Urothelium cell line (cell line): ENCODE measurements around the gene RFTN1.

Experiments
- DNase-seq: peaks from one replicate; pipeline ENCODE4 v3.0.0; 2011; ENCODE audit warnings: low spot score, mixed read lengths
- FAIRE-seq: peaks from 2 replicates; lab custom pipeline; 2011; peaks lifted over from hg19 to GRCh38; lab: Jason Lieb, UNC

The RFTN1 gene

GRCh38 chr3:16335333-16335732 lies 178.2 kb downstream of the RFTN1 start:
- DNase-seq (no peak), FAIRE-seq (no peak)

- no peak for DNase-seq
Measured at GRCh38 chr3:16334909-16335308, 178.6 kb downstream of the RFTN1 start.

GRCh38 chr3:16332904-16333426 lies 180.5 kb downstream of the RFTN1 start:
- FAIRE-seq: no peak
- DNase-seq: no peak

More at GRCh38 chr3:16334909-16335308, 178.6 kb downstream of the RFTN1 start:
- no peak for FAIRE-seq

GRCh38 chr3:16331319-16331883 lies 182.1 kb downstream of the RFTN1 start:
- FAIRE-seq (no peak), DNase-seq (no peak)

- DNase-seq: no peak
- no peak for FAIRE-seq
Measured at GRCh38 chr3:16330351-16330750, 183.1 kb downstream of the RFTN1 start.

- no peak for DNase-seq
- no peak for FAIRE-seq
Measured at GRCh38 chr3:16329826-16330129, 183.7 kb downstream of the RFTN1 start.

- no peak for FAIRE-seq
- no peak for DNase-seq
Measured at GRCh38 chr3:16329036-16329825, 184.3 kb downstream of the RFTN1 start.

- no peak for FAIRE-seq
- no peak for DNase-seq
Measured at GRCh38 chr3:16328124-16328523, 185.4 kb downstream of the RFTN1 start.

- DNase-seq: no peak
- FAIRE-seq: no peak
Measured at GRCh38 chr3:16326724-16327349, 186.7 kb downstream of the RFTN1 start.

GRCh38 chr3:16325850-16326249 lies 187.6 kb downstream of the RFTN1 start:
- DNase-seq (no peak), FAIRE-seq (no peak)

- FAIRE-seq (no peak), DNase-seq (no peak)
Measured at GRCh38 chr3:16323737-16324136, 189.8 kb downstream of the RFTN1 start.

GRCh38 chr3:16322189-16322588 lies 191.3 kb downstream of the RFTN1 start:
- FAIRE-seq (no peak), DNase-seq (no peak)

- no peak for FAIRE-seq
- no peak for DNase-seq
Measured at GRCh38 chr3:16320711-16321110, 192.8 kb downstream of the RFTN1 start.

- DNase-seq (no peak), FAIRE-seq (no peak)
Measured at GRCh38 chr3:16319723-16320122, 193.8 kb downstream of the RFTN1 start.

GRCh38 chr3:16319307-16319706 lies 194.2 kb downstream of the RFTN1 start:
- DNase-seq (peak; percentile 40), FAIRE-seq (no peak)

- no peak for FAIRE-seq
Measured at GRCh38 chr3:16318176-16318575, 195.3 kb downstream of the RFTN1 start.

GRCh38 chr3:16317561-16317945 lies 195.9 kb downstream of the RFTN1 start:
- FAIRE-seq: no peak
- no peak for DNase-seq

More at GRCh38 chr3:16318176-16318575, 195.3 kb downstream of the RFTN1 start:
- no peak for DNase-seq

- DNase-seq (no peak), FAIRE-seq (no peak)
Measured at GRCh38 chr3:16316847-16317560, 196.5 kb downstream of the RFTN1 start.

GRCh38 chr3:16316396-16316795 lies 197.1 kb downstream of the RFTN1 start:
- FAIRE-seq: no peak

GRCh38 chr3:16315623-16316022 lies 197.9 kb downstream of the RFTN1 start:
- DNase-seq (no peak), FAIRE-seq (no peak)

More at GRCh38 chr3:16316396-16316795, 197.1 kb downstream of the RFTN1 start:
- no peak for DNase-seq
